Cardiac fibroblast (primary cell): Measurements from ENCODE around the gene HLA-DOB.

Experiments
- DNase-seq, 2 donors: peaks; one replicate each; pipeline versions ENCODE4 v3.0.0 to v3.0.0-alpha.2; 2010; ENCODE audit warnings: low read depth in 2 of 2
- H3K4me3 ChIP-seq, 2 donors: replicated peaks in 1 of 2; 1 replicate in 1 of 2; 2 replicates in 1 of 2; pipeline ENCODE4 v1.5.1; 2011; ENCODE audit warnings: low read depth in 2 of 2, low read length in 2 of 2, mild to moderate bottlenecking in 2 of 2, moderate library complexity in 1 of 2
- CTCF ChIP-seq: IDR thresholded peaks from one replicate; pipeline ENCODE4 v1.5.1; 2011; ENCODE audit warnings: low read depth, mild to moderate bottlenecking, low read length, inconsistent platforms

Gene HLA-DOB

GRCh38 chr6:32851025-32851424, 34.2 kb upstream of the HLA-DOB start:
- DNase-seq = no peak
- no peak overlapping the region for H3K4me3 ChIP-seq
- TF ChIP-seq CTCF = no peak

DNA sequence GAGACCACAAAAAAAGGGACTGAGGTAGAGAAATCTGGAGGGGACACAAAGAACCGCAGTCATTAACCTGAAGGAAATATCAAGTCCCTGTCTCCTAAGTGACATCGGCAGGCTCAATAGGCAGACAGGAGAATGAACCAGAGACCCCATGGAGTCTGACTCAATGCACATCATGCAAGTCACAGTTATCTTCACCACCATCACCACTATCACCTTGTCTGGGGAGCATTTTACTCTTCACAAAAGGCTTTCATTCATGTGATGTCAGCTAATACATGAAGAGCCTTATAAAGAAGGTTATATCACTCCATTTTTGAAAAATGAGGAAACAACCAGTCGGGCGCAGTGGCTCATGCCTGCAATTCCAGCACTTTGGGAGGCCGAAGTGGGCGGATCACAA, 32.3 kb upstream of the HLA-DOB start:
- DNase-seq = no peak
- TF ChIP-seq CTCF = no peak
- H3K4me3 ChIP-seq = no peak overlapping the region

- DNase-seq = no peak
- TF ChIP-seq CTCF = no peak
- H3K4me3 ChIP-seq = no peak overlapping the region
These were observed 31.0 kb upstream of the HLA-DOB start for GRCh38 chr6:32847795-32848194.

GRCh38 chr6:32847004-32847403, 30.2 kb upstream of the HLA-DOB start:
- no peak for DNase-seq
- no peak overlapping the region for H3K4me3 ChIP-seq
- no peak for TF ChIP-seq CTCF

- H3K4me3 ChIP-seq = no peak overlapping the region
- DNase-seq = no peak
- no peak for TF ChIP-seq CTCF
These were observed 28.6 kb upstream of the HLA-DOB start for GRCh38 chr6:32845384-32845884.

DNA sequence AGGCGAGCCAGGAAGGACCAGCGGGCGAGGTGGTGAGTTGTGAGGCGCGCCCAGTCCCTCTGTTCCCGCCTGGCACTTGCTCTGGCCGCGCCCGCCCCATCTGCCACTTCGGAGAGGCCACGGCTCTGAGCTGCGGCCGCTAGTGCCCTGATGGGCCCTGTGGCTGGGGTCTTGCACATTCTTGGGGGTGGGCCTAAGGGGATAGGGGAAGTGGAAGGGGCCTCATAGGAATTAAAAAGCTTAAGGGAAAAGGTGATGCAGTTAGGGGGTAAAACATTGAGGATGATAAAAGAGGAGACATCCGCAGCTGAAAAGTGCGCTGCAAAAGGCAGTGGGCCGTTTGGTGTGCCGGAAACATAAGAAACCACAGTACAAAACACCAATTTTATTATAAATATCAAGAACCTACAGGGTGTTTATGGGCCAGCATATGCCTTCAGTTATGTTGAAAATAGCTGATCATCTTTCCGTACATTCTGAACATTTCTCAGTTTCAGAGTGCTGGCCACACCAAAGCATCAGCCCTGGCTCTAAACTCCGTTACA, 28.1 kb upstream of the HLA-DOB start:
- no peak for TF ChIP-seq CTCF
- peak overlapping the region; percentile 69 to 92 for H3K4me3 ChIP-seq

More for the DNA sequence above, 28.1 kb upstream of the HLA-DOB start:
- DNase-seq = no peak
